ENCODE measurements around the gene FANCI. TPM values are rescaled to one million over a fixed set of nuclear protein-coding genes. Genes with fewer than 3 reads are reported as not detected.

FANCI gene
- total and polyA plus RNA-seq, 2 of the 13 experiments (the other 11 are each of a cell fraction or from before 2014, with no cell fraction given), result 15.7 to 68.8 TPM

GRCh38 chr15:89315375-89315929 lies 71.7 kb downstream of the FANCI start (continued):
- no peak for TF ChIP-seq REST (IDR thresholded peaks at IDR 0.05; ENCODE audit: borderline replicate concordance in 1 of 2, low read depth in 1 of 2, low read length in 2 of 2)
- no peak for TF ChIP-seq ZNF569 (CRISPR knock-in tag; IDR thresholded peaks at IDR 0.05; ENCODE audit: borderline replicate concordance)
- TF ChIP-seq ZNF580 (CRISPR knock-in tag; IDR thresholded peaks at IDR 0.05; ENCODE audit: borderline replicate concordance, low read depth), result no peak
- TF ChIP-seq CENPBD1 (CRISPR knock-in tag; IDR thresholded peaks at IDR 0.05; ENCODE audit: borderline replicate concordance, low read depth), result no peak
- TF ChIP-seq PCBP2 (optimal IDR thresholded peaks at IDR 0.05; ENCODE audit: low read depth, low read length, poor library complexity, severe bottlenecking), result no peak
- no peak for TF ChIP-seq ZFY (CRISPR knock-in tag; IDR thresholded peaks at IDR 0.05)
- TF ChIP-seq MBD4 (IDR thresholded peaks at IDR 0.05; ENCODE audit: borderline replicate concordance, low read length), result no peak
- TF ChIP-seq GABPA (IDR thresholded peaks at IDR 0.05; ENCODE audit: low read depth, low read length), result no peak
- peak; percentile 50 for TF ChIP-seq GABPA (CRISPR knock-in tag; IDR thresholded peaks at IDR 0.05; ENCODE audit: low read depth)
- TF ChIP-seq ELF1 (CRISPR knock-in tag; IDR thresholded peaks at IDR 0.05), result no peak
- TF ChIP-seq FOXP4 (CRISPR knock-in tag; IDR thresholded peaks at IDR 0.05), result peak; percentile 32; the same call in 1 of the 2 replicates
- no peak for TF ChIP-seq HOXA7 (CRISPR knock-in tag; IDR thresholded peaks at IDR 0.05)
- no peak for TF ChIP-seq MLLT10 (CRISPR knock-in tag; IDR thresholded peaks at IDR 0.05)
- no peak for TF ChIP-seq JARID2 (CRISPR knock-in tag; IDR thresholded peaks at IDR 0.05; ENCODE audit: insufficient replicate concordance)
- TF ChIP-seq ZBTB38 (CRISPR knock-in tag; IDR thresholded peaks at IDR 0.05), result no peak
- no peak for TF ChIP-seq SOX6 (IDR thresholded peaks at IDR 0.05)
- TF ChIP-seq SOX6 (CRISPR knock-in tag; IDR thresholded peaks at IDR 0.05), result peak; percentile 55
- TF ChIP-seq ZFP91 (CRISPR knock-in tag; IDR thresholded peaks at IDR 0.05; ENCODE audit: borderline replicate concordance), result no peak
- TF ChIP-seq TBL1XR1 (IDR thresholded peaks at IDR 0.05; ENCODE audit: borderline replicate concordance, low read length, partially characterized antibody), result no peak
- no peak for TF ChIP-seq ATAD3A (CRISPR knock-in tag; IDR thresholded peaks at IDR 0.05)
- no peak for TF ChIP-seq ZBTB7A (CRISPR knock-in tag; IDR thresholded peaks at IDR 0.05)
- no peak for TF ChIP-seq HDAC1 (CRISPR knock-in tag; IDR thresholded peaks at IDR 0.05)
- TF ChIP-seq RBAK (CRISPR knock-in tag; IDR thresholded peaks at IDR 0.05), result no peak
- peak; percentile 66; the same call in 1 of the 2 replicates for TF ChIP-seq ETV5 (CRISPR knock-in tag; IDR thresholded peaks at IDR 0.05; ENCODE audit: borderline replicate concordance)

Data from HepG2 (cell line).